ENCODE measurements around the gene GABRG3. TPM values are rescaled to one million over a fixed set of nuclear protein-coding genes. Genes with fewer than 3 reads are reported as not detected.
A peak's percentile ranks its signal among the peaks of the same experiment; 100 is the strongest.

The GABRG3 gene
- total RNA-seq, 1 donor from 2014 or later = not detected

DNA sequence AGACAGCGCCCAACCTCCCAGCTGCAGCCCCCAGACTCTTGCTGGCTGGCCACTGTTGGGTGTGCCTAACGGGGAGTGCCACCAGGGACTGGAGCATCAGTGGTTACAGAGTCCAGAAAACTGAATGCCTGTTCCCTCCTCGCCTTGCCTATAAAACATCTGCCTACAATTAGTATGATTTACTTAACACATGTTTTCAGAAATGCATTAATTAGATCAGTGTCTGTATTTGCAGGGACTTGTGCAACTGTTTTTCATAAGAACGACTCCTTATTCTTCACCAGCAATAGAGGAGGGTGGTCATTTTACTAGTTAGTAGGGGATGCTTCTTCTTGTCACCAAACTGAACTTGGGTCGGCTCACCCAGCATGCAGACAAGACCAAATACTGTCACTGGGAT lies 248.7 kb downstream of the GABRG3 start:
- ATAC-seq (no peak), DNase-seq (no peak)
- intact Hi-C loops (cut with micrococcal nuclease) = no loop called here

DNA sequence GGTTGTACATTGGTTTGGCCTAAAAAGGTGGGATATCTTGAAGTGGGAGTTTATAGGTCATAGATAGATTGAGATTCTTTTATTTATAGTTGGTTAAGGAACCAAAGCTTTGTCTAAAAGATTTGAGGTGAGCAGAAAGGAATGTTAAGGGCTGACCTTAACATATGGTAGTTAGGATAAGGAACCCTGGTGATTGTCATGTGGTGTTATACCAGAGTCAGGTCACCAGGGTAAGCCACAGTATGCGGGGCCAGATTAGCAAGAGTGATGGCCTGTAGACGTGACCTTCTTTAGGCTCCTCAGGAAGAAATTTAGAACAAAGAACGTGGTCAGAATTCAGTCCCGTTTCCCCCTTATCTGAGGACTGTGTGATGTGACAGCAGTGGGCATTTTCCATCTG lies 249.2 kb downstream of the GABRG3 start:
- intact Hi-C loops (cut with micrococcal nuclease) = no loop called here
- DNase-seq (no peak), ATAC-seq (no peak)

DNA sequence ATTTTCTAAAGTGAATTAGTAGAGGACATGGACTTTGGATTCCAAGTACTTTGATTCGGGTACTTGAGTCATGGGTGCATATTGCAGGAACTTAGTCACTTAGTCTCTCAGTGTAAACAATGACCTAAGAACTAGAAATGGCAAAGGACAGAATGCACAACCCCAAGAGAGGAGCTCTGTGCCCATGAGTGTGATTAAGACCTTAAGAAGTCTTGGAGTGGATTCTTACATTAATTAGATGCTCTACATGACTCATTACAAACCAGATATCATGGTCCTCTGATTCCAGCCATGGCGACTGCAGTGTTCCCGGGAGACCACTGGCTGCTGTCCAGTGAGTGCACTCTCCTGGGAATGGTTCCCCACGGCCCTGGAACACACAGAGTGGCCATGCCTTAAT lies 251.5 kb downstream of the GABRG3 start:
- intact Hi-C loops (cut with micrococcal nuclease) = no loop called here
- DNase-seq (no peak), ATAC-seq (no peak)

DNA sequence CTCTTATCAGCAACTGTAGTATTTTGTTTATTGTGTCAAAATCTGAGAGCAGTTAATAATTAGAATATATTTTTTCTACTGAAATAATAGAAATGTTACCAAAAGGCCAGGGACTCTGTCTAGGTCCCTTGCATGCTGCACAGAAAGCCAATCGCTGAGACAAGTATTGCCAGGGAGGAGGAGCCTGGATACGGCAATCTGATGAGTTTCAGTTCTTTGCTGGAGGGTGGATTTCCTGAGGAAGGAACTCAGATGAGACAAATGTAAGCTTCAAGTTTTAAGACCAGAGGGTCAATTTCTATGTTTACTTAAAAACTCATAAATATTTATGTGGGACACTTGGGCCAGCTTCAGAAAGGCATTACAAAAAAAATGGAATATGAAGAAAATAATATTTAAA lies 252.2 kb downstream of the GABRG3 start:
- DNase-seq (no peak), ATAC-seq (no peak)
- intact Hi-C loops (cut with micrococcal nuclease) = no loop called here

DNA sequence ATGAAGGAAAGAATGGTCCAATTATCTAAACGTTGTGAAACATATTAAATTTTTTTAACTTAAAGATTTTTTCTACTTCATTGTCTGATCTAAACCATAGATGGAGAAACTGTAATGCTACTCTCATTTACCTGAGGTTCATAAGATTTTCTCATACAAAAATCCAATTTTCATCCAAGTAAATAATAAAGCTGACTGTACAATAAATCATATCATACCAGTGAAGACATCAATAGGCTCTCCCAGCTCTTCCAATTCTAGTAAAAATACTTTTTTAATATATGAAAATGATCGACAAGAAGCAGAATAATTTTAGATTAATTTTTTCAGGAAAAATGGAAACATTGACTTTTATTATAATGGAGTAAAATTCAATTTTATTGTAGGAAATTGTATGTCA lies 260.8 kb downstream of the GABRG3 start:
- no peak for DNase-seq
- no peak for ATAC-seq
- intact Hi-C loops (cut with micrococcal nuclease) = no loop called here

DNA sequence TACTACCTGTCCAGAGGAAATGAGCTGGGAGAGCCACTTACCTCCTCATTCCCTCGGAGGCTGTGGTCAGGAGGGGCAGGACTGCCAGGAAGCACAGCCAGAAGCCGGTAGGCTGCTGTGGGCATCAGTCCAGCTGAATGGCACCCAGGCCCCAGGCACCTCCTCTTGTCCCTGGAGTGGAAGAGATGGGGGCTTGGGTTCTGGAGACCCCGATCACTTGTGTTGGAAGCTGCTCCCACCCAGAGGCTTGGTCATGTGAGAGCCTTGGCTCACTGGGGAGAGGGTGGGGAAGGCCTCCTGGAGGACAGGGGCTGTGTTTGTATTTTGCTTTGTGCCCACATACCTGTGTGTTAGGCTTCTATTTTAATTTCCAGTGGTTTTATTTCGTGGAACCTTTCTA lies 261.9 kb downstream of the GABRG3 start:
- ATAC-seq = no peak

DNA sequence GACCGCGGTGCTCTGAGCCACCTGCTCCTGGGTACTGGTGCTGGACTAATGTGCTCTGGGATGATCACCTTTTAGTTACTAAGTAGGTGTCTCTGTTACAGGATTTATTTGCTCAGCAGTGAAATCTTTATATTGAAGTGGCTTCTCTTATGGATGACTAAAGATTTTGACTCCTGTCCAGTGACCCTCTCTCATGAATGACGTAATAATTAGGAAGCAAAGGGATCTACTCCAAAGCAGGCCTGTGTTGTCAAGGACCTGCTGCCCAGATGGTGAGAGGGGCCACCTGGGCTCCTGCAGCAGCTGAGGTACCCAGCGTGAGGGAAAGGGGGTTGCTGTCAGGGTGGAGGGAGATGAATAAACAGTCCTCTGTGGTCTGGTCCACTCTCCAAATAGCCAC lies 263.6 kb downstream of the GABRG3 start:
- ATAC-seq (no peak), DNase-seq (no peak)
- intact Hi-C loops (cut with micrococcal nuclease) = no loop called here

More for the DNA sequence above, 261.9 kb downstream of the GABRG3 start:
- DNase-seq = no peak
- intact Hi-C loops (cut with micrococcal nuclease) = no loop called here

DNA sequence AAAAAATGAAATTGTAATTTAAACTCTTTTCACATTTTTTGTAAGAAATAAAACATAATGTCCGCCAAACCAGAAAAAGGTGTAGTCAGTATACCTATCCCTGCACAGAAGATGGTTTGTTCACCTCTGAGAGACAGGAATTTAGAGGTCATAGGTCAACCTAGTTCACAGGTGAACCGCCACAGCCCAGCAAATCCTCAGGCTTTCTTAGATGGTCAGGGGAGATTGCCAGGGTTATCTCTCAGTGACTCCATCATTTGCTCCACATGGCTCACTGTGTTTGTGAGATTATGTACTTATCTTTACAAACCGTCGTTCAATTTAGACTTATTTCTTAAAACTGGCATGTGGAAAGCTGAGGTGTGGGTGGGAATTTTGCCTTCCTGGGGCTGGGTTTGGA lies 264.2 kb downstream of the GABRG3 start:
- DNase-seq (no peak), ATAC-seq (no peak)
- intact Hi-C loops (cut with micrococcal nuclease) = no loop called here

DNA sequence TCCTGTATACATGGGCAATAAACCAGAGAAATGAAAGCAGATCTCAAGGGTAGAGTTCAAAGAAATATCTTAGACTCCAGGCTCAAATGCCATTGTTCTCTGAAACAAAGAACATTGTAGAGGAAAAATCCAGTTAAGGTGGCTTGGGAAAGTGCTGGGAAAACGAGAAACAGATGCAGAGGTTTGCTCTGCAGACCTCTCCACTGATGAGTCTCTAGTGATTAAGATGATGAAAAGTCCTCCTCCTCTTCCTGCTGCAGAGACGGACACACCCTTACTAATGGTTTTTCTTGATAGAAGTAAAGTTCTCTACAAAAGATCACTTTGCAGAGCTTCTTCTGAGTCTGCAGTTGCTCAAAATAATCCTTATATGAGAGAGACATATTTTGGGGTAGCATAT lies 264.7 kb downstream of the GABRG3 start:
- no peak for DNase-seq
- intact Hi-C loops (cut with micrococcal nuclease) = no loop called here
- peak; percentile 15 for ATAC-seq

DNA sequence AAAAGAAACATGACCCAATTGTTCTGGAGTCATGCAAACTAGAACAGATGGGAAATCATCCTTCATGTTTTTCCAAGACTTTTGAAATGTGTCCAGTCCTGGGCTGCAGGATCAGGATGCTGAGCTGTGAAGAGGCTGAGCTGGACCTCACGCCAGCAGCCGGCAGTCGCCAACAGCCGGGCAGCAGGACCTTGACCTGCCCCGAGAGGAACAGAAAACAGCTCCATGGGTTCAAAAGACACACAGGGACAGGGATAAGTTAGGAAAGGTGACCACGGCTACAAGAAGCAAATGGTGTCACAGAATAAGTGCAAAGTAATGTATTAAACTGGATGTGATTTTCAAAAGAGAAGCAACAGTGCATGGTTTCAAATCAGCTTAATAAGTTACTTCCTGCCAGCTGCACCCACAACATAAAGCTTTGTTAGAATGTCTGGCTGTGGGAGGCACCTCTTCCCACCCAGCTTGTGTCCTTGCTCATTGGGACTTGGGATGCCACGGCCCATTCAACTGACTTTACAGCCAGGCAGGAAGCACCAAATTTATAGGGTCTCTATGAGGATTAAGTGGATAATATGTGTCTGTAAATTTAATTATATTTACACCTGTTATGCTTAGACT lies 266.4 kb downstream of the GABRG3 start:
- intact Hi-C loops (cut with micrococcal nuclease) = no loop called here
- DNase-seq (no peak), ATAC-seq (no peak)

DNA sequence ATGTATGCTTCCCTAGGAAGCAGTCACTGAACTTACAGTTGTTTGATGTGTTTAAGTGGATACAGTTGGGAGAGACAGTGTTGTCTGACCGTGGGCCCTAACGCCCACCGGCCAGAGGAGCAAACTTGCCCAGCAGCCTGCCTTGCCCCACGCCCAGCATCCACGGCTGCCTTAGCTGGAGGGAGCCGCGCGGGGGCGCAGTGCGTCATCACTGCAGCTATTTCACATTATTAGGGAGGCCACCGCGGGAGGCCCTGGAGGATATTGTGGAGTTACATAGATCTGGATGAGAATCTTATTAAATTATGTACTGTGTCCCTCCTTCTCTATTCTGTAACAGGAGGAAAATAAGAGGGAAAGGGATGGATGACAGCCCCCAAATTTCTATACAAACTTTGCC lies 267.2 kb downstream of the GABRG3 start:
- DNase-seq = no peak
- ATAC-seq = no peak
- intact Hi-C loops (cut with micrococcal nuclease) = no loop called here

DNA sequence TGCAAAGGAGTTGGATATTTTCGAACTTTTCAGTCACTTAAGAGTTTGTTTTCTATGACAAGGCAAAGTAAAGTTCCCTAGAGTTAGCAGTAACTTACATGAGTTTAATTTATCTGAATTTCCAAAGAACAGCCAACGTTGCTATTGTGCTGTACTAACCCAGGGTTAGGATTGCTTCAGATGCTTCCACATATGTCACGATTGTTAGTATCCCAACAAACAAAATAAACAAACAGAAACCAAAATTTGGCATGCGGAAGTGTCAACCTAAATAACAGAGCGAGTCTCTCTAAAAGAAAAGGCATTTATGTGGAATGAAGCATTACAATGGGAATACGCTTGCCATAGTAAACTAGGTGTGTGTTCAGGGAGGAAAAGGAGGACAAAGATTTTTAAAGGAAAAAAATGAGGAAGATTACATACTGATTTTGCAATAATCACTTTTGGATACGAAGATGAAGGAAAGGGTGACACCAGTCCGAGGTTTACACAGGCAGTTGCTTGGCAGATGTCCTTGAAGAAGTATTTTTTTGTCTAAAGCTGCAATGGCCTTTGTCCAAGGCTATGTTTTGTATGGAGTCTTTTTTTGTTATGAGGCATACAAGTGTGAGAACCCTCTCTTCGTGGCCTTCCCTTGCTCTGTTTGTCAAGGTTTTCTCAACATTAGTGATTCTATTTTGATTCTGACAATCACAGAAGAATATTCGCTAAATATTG lies 267.9 kb downstream of the GABRG3 start:
- no peak for ATAC-seq
- no peak for DNase-seq
- intact Hi-C loops (cut with micrococcal nuclease) = no loop called here

DNA sequence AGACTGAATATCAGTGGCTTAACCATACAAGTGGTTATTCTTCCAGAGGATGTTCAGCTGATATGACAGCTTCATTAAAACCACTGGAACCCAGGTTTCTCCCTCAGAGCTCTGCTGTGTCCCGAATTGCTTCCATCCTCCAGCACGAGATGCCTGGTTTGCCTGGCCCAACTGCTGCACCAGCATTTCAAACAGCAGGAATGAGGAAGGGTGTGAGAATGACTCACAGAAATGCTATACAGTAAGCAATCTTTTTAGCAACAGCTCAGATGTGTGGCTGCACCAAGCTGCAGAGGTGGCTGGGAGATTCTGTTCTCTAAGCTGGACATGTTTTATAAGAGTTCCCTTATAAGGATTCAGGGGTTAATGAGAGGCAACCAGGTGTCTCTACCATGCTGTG lies 271.0 kb downstream of the GABRG3 start:
- intact Hi-C loops (cut with micrococcal nuclease) = no loop called here
- DNase-seq (no peak), ATAC-seq (no peak)

DNA sequence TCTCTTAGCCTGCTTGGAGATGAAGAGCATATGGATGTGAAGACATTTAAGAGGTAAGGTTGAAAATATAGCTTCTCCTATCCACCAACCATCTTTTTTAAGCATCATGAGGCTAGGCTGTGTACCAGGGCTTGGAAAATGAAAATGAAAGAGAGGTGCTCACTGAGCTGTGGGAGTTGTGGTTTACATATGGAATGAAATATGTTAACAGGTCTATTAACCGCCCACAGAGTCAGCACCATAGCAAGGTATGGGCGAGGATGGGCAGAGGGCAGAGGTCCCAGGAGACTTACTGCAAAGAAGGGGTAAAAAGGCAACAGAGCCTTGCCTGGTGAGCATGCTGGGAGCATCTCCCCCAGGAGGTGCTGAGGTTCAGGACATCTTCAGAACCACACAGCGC lies 273.1 kb downstream of the GABRG3 start:
- intact Hi-C loops (cut with micrococcal nuclease) = no loop called here
- ATAC-seq = no peak
- DNase-seq = no peak

DNA sequence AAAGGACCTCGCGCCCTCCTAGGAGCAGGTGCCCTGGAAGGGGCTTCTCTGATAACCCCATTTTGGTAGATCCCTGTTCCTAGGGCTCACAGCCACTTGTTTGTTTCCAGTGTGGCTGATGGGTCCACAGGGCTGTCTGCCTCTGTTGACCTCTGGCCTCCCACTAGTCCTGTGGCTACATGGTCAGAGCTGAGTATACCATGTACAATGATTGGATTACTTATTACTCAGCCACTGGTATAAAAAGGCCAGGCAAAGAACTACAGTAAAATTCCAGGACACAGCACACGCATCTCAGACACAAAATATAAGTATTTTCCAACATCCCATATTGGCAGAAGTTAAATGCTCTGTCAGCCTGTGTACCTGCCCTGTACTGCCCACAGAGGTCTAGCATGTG lies 277.3 kb downstream of the GABRG3 start:
- no peak for ATAC-seq
- intact Hi-C loops (cut with micrococcal nuclease) = no loop called here
- DNase-seq = no peak

DNA sequence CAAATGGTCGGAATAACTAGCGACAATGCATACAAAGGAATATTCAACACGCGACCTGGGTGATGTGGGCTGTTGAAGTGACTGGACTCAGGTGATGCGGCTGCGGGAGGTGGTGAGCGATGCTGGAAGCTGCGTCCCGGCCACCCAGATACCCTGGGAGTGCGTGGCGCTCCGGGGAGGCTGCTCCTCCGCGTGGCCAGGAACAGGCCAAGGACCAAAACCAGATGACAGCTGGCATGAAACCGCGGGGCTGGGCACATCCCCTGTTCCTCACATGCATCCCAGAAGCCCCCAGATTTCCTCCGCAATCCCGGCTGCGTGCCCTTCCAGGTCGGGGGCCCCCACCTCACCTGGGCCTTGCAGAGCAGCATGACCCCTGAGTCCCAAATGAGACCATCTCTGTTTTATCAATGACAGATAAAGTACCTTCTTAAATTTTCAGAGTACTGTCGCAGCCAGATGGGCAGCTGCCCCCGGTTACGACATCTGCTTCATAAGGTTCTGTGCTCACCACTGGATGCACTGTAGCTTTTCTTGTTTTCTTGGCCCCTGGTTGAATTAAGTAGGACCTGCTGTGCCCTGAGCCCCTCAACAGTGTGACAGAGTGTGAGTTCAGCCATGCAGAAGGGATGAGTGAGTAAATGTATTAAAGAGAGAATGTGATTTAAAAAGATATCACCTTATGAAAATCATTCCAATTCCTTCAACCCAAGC lies 278.2 kb downstream of the GABRG3 start:
- intact Hi-C loops (cut with micrococcal nuclease) = no loop called here
- DNase-seq (no peak), ATAC-seq (no peak)

DNA sequence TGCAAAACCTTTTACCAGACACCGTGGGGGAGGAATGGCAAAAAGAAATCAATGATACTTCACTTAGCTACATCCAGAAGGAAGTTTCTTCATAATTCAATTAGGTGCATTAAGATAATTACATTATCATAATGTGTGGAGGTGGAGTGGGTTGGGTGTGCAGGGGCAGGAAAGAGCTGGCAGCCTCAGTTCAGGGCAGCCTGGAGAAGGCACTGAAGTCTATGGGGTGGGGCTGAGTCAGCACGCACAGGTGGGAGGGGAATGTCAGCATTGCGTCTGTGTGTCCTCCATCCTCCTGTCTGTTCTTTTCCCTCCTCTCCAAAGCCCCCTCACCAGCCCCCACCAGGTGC lies 278.8 kb downstream of the GABRG3 start:
- intact Hi-C loops (cut with micrococcal nuclease) = no loop called here
- DNase-seq (no peak), ATAC-seq (no peak)

DNA sequence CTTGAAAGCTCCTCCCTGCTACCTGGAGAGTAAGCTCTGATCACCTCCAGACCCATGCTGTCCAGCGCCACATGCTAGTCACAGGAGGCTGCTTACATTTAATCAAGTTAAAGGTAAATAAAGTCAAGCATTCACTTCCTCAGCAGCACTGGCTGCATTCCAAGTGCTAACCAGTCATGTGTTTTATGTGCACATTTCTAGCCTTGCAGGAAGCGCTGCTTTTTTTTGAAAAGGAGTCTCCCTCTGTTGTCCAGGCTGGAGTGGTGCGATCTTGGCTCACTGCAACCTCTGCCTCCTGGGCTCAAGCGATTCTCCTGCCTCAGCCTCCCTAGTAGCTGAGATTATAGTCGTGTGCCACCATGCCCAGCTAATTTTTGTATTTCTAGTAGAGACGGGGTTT lies 279.2 kb downstream of the GABRG3 start:
- intact Hi-C loops (cut with micrococcal nuclease) = no loop called here
- DNase-seq (no peak), ATAC-seq (no peak)

DNA sequence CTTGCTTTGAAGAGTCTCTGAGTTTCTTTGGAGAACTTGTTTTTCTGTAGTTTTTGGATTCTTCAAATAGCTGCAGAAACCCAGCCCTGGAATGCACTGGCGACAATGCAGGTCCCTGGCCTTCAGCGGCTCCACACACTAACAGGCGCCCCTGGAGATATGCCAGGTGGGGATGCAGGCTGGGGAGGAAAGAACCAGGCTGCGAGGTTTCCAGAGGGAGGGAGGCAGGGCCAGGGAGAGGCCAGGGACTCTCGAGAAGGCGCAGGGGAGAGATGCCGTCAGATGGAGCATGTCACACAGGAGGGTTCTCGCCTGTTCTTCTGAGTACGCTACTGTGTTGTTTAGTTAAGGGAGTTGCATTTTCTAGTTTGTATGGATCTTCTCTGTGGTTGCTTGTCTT lies 283.1 kb downstream of the GABRG3 start:
- no peak for DNase-seq
- no peak for ATAC-seq
- intact Hi-C loops (cut with micrococcal nuclease) = no loop called here

DNA sequence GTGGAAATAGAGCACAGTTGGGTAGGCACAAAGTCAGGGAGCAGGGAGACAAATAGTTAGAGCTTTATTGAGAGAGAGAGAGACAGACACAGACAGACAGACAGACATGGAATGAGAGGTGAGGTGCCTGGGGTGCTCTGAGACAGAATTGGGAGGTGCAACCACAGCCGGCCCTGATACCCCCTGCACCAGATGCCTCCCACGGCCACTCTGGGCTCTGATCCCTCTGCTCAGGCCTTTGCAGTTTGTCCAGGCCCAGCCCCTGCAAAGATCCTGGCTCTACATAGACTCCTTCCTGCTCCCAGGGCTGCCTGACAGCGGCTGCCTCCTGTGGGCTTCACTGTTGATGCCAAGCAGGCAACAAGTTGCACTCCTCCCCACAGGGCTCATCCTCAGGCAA lies 283.8 kb downstream of the GABRG3 start:
- DNase-seq (no peak), ATAC-seq (no peak)
- intact Hi-C loops (cut with micrococcal nuclease) = no loop called here

DNA sequence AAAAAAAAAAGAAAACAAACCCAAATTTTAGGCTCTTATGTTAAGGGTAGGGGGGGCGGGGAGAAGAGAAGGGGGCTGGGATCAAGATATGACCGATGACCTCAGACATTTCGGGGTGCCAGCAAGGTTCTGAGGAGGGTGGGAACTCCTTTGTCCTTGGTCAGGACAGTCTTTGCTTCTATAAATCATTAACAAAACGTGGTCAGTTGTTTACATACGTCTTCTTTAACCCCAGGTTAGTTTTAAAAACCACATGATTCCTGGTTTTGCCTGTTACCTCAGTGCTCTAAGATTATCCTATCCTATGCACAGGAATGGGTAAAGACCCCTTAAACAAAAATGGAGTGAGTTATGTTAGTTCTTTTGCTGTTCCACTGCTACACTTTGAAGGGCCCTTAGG lies 285.5 kb downstream of the GABRG3 start:
- intact Hi-C loops (cut with micrococcal nuclease) = no loop called here
- DNase-seq (no peak), ATAC-seq (no peak)

All from left ventricle myocardium superior (tissue), 1 donor.